GM19372 (cell line): ENCODE measurements around the gene IQGAP2.

Source experiments
- ATAC-seq: cut with Tn5 transposase; IDR thresholded peaks from one replicate; pipeline ENCODE4 v1.9.1; 2021; ENCODE audit warnings: mild to moderate bottlenecking, low read depth, moderate library complexity; ENCODE audit not compliant: unreplicated experiment

The IQGAP2 gene

DNA sequence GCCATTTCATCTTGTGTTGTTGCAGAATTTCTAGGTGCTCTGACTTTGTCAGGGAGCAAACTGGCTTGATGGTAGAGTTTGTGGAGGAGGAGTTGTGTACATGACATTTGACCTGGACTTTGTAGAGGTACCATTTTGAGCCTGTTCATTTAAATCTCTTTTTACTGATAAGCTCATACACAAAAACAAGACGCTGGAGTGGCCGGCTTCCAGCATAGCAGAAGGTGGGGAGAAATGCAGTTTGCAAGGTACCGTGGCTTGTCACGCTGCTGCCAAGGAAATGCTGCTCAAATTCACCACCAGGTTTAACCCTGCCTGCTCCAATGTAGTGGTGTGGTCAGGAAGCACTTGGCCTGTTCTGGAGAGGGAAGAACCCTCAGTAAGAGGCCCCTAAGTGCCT, 18.9 kb upstream of the IQGAP2 start:
- ATAC-seq: no peak

DNA sequence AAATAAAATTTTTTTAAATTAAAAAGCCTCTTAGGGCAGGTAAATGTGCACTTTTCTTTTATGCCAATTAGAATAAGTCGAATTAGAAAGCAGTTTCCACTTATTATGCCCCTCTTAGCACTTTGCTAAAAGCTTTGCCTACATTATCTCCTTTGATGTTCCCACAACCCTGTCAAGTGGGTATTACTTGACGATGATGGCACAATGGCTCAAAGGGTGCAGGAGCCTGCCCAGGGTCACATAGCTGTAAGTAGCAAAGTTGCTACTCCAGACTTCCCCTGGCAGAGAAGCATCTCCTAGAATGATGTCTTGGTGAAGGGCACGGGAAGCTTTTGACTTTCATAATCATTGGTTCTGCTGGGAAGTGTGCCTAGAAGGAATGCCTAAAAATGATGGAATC, 18.4 kb upstream of the IQGAP2 start:
- ATAC-seq: no peak

DNA sequence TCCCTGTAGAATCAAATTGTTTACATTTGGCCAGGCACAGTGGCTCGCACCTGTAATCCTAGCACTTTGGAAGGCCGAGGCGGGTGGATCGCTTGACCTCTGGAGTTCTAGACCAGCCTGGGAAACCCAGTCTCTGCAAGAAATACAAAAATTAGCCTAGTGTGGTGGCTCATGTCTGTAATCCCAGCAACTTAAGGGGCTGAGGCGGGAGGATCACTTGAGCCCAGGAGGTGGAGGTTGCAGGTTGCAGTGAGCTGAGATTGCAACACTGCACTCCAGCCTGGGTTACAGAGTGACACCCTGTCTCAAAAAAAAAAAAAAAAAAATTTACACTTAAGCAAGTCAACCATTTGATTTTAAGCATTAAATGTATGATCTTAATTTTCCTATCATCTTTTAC, 17.5 kb upstream of the IQGAP2 start:
- no peak for ATAC-seq

DNA sequence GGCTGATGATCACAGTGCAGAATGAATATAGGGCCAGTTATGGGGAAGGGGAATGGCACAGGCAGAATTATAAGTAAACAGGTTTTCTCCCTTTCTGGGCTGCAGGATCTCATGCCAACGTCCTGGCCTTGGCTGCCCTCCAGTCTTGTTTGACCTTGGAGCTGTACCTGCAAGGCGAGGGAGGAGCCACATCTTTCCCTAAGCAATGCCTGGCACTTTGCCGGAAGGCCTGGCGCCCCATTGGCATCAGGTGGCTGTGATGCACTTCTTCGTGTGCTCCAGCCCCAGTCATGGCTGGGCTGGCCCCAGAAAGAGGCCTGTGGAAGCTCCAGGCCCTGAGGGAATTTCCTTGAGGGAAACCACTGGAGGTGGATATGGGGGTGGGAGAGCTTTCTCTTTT, 16.7 kb upstream of the IQGAP2 start:
- no peak for ATAC-seq

DNA sequence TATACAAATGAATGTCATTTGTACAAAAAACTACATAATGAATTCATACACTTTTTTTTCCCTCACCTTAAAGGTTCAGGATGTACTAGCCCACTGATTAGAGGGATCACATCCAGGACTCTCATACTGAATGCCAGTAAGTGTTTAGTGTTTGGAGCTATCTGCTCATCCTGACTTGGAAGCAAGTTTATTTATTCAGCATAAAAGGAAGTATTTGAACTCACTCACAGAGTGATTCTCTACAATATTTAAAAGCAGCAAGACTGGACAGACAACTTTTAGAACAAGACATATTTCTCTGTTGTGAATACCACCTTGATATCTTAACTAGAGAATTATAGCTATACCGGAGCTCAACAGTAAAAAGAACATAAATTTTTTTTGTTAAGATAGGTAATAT, 14.8 kb upstream of the IQGAP2 start:
- ATAC-seq: no peak

DNA sequence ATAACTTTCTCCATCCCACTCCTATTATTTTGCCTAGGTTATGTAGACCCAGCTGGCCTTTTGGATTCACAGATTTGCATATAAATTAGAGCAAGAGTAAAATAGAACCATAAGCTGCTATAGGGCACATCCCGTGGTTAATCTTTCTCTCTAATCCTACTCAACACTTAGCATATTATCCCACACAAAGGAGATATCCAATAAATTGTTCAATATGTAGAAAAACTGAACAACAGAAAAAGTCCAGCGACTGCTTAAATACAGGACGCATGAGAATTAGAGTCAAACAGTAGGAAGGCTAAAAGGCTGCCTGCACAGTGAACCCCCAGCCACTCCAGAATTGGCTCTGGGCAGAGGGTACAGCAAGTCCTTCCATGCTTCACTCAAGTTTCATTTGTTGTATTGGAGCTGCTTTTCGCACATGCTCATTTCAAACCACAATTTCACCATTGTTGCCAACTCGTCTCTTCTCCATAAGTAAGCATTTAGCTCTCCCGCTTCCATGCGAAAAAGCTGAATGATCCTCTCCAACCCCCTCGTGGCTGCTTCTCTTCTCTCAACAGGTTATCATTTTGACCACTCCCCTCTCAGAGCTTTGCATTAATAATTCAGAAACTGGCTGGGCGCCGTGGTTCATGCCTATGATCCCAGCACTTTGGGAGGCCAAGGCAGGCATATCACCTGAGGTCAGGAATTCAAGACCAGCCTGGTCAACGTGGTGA, 14.1 kb upstream of the IQGAP2 start:
- ATAC-seq: no peak

DNA sequence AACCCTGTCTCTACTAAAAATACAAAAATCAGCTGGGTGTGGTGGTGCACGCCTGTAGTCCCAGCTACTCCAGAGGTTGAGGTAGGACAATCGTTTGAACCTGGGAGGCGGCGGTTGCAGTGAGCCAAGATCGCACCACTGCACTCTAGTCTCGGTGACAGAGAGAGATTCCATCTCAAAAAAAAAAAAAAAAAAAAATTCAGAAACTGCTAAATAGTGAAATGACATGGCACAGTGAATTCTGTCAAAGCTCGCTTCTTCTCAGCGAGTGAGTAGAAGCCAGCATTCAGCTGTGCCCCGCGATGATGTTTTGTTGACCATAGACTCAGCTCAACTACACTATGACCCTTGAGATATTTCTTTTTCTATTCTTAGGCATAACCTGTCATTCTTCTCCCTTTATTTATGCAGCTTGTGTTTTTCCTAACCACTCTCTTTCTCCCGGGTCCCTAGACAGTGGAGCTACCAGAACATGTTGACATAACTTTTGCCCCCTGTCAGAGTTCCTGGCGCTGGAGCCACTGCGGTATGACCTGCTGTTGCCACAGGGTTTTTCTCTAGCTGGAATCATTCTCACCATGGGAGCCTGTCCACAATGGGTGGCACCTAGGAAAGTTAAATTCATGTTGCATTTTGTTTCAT, 13.5 kb upstream of the IQGAP2 start:
- no peak for ATAC-seq

DNA sequence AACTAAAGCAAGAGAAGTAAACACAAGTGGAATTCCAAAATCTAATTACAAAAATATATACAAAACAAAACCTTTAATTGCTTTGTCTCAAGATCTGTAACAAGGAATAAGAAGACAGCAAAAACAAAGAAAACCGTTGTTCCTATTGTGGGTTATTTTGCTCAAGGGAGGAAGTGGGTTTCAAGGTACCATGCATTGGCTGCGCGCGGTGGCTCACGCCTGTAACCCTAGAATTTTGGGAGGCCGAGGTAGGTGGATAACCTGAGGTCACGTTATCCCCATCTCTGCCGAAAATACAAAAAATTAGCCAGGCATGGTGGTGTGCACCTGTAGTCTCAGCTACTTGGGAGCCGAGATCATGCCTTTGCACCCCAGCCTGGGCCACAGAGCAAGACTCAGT, 12.1 kb upstream of the IQGAP2 start:
- ATAC-seq: no peak

DNA sequence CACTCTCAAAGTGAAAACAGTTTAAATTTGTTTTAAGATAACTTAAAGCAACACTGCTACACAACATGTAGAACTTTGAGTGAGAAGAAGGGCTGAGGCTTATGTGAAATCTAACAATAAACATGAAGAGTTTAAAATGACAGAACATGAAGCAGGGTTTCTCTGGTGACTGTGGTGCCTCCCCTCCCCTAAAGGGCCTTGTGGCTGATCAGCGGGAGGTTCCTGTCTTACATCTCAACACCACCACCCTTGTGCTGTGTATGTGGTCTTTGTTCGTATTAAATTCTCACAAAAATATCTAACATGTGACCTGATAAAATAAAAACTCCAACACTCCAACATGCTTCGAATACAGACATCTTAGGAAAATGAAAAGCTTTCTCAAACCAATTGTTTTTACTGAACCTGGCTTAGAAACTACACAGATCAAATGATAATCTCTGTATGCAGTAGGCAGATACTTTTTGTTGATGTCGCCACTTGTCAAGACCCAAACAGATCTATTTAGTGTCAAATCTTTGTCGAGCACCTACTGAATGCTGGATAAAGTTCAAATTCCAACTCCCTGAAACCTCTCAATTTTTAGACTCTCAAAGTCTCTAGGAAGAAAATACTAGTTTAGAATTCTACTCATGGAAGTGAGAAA, 9.9 kb upstream of the IQGAP2 start:
- no peak for ATAC-seq

DNA sequence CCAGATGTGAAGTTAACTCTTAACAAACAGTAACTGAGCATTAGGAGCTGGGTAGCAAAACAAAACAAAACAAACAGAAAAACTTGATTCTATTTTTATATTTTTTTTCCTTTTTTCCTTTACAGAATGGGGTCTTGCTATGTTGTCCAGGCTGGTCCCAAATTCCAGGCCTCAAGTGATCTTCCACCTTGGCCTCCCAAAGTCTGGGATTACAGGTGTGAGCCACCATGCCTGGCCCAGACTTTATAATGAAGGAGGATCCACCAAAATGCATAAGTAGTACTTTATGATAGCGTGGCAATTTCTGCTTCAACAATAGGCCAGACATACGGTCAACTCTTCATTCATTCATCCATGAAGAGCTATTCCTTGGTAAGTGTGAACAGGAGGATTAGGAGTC, 5.9 kb upstream of the IQGAP2 start:
- no peak for ATAC-seq

DNA sequence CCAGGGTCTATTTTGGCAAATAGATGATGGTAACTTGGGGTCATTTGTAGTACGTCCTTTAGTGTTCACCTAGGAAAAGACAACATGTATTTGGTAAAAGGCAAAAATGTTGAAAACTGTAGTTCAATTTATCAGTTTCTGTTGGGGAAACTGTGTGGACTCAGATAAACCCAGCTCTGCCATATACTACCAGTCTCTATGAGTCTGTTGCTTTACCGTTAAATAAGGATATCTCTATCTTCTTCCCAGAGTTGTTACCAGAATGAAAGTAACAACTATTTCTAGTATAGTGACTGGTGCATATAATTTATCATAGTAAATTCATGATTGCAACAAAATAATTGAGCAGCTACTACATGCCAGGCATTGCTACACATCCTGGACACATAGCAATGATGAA, 3.8 kb upstream of the IQGAP2 start:
- no peak for ATAC-seq

DNA sequence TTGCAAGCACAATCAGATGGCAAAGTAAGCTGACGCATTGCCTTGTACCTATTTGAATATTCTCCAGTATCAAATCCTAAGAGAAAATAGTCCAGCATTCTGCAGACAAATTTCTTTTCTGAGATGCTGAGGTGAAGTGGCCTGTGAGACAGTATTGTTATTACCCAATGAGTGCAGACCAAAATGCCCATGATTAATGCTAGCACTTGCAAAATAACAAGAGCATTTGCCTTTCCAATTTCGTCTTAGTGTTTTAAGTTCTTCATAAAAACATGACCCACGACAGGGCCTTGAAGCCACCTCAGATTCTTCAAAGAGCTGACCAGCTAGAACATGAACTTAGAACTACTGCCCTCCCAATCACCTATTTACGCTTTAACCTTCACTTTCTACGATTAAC, 2.6 kb upstream of the IQGAP2 start:
- ATAC-seq: no peak

DNA sequence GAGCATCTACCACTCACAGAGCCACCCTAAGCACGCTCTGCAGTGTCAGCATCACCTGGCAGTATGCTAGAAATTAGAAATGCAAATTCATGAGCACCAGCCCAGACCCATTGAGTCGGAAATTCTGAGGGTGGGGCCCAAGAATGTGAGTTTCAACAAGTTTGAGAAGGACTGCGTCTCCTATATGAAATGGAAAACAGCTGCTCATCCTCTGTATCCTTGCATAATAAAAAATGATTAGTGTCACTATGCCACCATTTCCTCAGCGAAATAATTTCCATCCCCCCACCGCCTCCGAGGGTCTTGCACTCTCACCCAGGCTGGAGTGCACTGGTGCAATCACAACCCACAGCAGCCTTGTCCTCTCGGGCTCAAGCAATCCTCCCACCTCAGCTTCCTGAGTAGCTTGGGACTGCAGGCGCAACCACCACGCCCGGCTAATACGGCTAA, 1.3 kb upstream of the IQGAP2 start:
- no peak for ATAC-seq

DNA sequence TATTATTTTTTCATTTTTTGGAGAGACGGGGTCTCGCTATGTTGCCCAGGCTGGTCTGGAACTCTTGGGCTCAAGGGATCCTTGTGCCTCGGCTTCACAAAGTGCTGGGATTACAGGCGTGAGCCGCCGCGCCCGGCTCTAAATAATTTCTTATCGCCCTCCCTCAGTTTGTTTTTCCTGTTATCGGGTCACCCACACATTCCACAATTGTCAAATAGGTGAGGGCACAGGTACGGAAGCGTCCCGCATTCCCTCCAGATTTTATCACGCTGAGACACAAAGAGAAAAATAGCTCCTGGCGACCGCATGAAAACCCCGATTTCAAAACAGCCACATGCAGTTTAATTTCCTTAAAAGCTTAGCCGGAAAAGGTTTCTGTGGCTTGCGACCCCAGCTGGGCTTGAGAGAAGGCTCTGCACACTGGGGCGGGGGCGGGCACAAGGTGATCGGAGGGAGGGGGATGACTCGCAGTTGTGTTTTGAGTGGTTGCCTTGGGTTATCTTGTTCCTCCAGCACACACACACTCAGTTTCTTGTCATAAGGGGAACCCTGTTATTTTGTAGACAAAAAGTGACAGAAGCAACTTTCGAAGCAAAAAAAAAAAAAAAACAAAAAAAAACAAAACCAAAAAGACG, 717 bp upstream of the IQGAP2 start:
- peak; percentile 37 for ATAC-seq

DNA sequence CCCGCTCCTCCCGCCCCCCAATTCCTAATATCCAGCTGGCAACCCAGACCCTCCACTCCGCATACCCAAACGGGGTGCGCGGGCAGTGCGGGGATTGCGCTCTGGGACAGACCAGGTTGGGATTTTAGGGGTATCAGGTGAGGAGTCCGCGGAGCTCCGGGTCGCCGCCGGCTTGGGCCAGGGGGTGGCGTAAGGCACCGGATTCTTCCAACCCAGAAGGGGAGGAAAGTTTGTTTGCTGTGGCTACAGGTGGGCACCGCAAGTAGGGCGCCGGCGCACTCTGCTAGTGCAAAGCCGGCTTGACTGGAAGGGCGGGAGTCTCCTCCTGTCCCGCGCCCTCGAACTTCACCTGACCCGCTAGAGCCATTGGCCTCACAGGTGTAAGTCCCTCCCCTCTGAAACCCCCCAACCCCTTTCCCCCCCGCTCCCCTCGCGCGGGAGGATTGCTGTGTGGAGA, 709 bp downstream of the IQGAP2 start:
- ATAC-seq: no peak

DNA sequence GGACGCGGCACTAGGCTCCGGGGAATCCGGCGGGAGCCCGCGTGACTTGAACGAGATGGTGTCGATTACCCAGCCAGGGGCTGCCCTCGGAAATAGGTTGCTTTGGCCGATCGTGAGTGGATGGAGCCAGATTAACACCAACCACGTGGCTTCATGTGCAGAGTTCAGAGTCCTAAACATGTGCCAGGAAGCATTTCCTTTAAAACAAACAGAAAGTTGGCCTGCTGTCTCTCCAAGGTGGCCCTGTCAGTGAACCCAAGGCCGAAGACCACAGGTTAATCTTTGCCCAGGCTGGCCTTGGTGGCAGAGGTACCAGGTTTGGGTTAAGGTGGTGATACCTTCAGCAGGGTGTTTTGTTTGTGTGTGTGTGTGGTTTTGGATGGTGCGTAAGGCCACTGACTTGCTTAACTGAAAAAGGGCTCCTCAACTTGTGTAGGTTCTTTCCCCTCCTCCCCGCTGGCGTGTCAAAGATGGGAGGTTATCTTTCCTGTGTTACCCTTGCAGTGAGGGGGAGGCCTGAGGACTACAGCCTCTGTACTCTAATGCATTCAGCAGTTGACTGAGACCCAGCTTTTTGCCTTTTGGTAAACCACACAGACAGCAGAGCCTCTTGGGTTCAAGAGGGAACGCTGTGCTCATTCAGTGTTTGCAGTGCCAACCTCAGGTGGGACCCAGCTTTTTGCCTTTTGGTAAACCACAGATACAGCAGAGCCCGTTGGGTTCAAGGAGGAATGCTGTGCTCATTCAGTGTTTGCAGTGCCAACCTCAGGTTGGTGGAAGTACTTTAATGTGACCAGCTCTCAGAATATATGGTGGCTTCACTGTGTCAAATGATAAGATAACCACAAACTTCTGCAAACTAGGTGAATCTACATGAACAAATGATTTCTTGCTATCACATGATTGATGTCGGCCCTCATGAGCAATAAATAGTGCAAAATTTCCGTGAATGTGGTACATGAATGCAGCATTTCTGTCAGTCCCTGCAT, 1.4 kb downstream of the IQGAP2 start:
- no peak for ATAC-seq

DNA sequence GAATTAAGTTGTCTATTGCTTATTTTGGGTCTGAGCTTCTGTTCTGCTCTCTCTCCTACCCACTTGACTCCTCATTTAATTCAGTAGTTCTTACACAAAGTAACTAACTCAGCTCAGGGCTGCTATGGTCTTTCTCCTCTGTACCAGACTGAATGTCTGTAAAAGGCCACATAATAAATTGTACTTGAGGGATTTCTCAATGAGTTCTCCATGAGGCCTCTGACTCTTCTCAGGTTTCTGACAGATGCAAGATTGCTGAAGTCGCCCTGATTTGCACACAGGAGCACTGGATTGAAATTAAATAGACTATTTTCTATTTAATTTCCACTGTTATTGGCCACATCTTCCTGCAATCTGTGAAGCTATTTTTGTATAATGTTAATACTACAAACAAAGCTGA, 2.9 kb downstream of the IQGAP2 start:
- ATAC-seq: no peak

DNA sequence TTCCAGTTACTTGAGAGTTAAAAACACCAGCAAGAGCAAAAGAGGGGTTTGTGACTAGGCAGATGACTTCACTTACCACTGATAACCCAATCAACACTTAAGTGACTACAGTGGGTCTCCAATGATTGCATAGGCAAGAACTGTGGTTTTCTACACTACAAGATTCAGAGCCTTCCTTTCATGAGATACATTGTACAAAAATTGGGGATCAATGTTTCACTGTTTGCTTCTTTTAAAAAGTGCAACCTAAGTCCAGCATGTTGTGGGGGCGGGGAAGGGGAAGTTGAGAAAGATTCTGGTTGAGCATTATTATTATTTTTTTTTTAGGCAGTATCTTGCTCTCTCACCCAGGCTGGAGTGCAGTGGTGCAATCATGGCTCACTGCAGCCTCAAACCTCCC, 3.6 kb downstream of the IQGAP2 start:
- no peak for ATAC-seq

DNA sequence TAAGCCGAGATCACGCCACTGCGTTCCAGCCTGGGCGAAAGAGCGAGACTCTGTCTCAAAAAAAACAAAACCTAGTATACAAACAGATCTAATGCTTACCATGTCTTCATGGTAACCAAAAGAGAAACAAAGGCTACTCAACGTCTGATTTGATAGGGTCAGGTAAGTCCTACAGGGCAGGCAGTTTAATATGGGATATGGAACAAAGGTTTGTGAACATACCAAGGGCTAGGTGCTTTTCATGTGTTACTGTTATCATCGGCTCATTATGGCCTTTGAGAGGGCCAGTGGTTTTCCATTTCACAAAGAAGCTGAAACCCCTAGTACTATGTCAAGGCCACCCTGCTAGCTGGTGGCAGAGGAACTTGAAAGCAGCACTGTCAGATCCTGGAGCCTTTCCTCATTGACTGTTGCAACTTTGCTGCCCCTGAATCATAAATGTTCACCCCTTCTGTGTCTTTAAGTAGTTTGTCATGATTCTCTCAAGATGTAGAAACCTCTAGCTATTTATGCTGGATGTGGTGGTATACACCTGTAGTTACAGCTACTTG, 5.1 kb downstream of the IQGAP2 start:
- ATAC-seq: no peak

DNA sequence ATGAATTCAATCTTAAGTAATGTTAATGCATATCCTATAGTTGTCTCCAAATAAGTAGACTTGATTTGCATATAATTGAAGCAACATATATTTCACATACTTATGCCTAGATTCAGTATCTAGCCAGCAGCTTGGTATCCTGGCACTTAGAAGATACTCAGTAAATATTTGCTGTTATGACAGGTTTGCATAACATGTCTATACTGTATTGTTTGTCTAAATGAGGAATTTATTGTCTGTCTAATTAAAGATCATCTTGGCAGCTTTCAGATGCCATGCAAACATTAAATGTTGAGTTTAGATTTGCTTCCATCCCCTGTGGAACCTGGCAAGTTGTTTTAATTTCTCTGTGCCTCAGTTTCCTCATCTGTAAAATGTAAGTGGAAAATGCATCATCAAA, 9.4 kb downstream of the IQGAP2 start:
- no peak for ATAC-seq
